Panc1 (cell line): Measurements from ENCODE around the gene CAPRIN1.
"Not testable (repeated sequence)": the region's sequence is repeated elsewhere in the genome, so short reads cannot be mapped to it uniquely, and the experiment has no call there.

Experiments
- REST ChIP-seq, 2 experiments: IDR thresholded peaks; 2 replicates each; pipeline ENCODE4 v1.6.1; 2011 to 2012; ENCODE audit warnings: low read depth in 2 of 2, control low read depth in 1 of 2, low read length in 1 of 2, mild to moderate bottlenecking in 1 of 2, moderate library complexity in 1 of 2; ENCODE audit not compliant: insufficient read depth in 1 of 2
- SIN3A ChIP-seq: IDR thresholded peaks from 2 replicates; pipeline ENCODE4 v1.6.1; 2012; ENCODE audit warnings: low read depth, mild to moderate bottlenecking, low read length, moderate library complexity, borderline replicate concordance; ENCODE audit not compliant: insufficient read depth
- TF ChIP-seq, protein P1 (sequence below): fragments of 450-650 bp; IDR thresholded peaks from 2 replicates; pipeline ENCODE4 v1.5.1; 2017; ENCODE audit warnings: mild to moderate bottlenecking

- TF ChIP-seq, protein P1, sequence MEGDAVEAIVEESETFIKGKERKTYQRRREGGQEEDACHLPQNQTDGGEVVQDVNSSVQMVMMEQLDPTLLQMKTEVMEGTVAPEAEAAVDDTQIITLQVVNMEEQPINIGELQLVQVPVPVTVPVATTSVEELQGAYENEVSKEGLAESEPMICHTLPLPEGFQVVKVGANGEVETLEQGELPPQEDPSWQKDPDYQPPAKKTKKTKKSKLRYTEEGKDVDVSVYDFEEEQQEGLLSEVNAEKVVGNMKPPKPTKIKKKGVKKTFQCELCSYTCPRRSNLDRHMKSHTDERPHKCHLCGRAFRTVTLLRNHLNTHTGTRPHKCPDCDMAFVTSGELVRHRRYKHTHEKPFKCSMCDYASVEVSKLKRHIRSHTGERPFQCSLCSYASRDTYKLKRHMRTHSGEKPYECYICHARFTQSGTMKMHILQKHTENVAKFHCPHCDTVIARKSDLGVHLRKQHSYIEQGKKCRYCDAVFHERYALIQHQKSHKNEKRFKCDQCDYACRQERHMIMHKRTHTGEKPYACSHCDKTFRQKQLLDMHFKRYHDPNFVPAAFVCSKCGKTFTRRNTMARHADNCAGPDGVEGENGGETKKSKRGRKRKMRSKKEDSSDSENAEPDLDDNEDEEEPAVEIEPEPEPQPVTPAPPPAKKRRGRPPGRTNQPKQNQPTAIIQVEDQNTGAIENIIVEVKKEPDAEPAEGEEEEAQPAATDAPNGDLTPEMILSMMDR = not testable (repeated sequence)
- TF ChIP-seq SIN3A; REST (IDR thresholded peaks at IDR 0.05; ENCODE audit: insufficient read depth in 1 of 2, low read depth in 2 of 2, low read length in 1 of 2): not testable (repeated sequence)
Observed at GRCh38 chr11:34054351-34054750, 2.8 kb downstream of the CAPRIN1 start.
